ENCODE measurements around the gene RMRP.
A peak's percentile ranks its signal among the peaks of the same experiment; 100 is the strongest.

RMRP gene

GRCh38 chr9:35690614-35691333 lies 33.0 kb upstream of the RMRP start:
- peak; percentile 74 for DNase-seq (ENCODE audit: extremely low read depth, low read depth)
- no peak for TF ChIP-seq CTCF (IDR thresholded peaks at IDR 0.05; ENCODE audit: low read depth, low read length)

GRCh38 chr9:35690294-35690613 lies 32.4 kb upstream of the RMRP start:
- DNase-seq (ENCODE audit: extremely low read depth, low read depth): no peak

GRCh38 chr9:35689542-35690293 lies 31.9 kb upstream of the RMRP start, which contains the start of gene TPM2:
TPM2 (minus strand) TSS chr9:35689925; CDS start chr9:35689817, 108 bp downstream.
- TF ChIP-seq CTCF (IDR thresholded peaks at IDR 0.05; ENCODE audit: low read depth, low read length): no peak
- peak; percentile 76 for DNase-seq (ENCODE audit: extremely low read depth, low read depth)

More at GRCh38 chr9:35690294-35690613, 32.4 kb upstream of the RMRP start:
- TF ChIP-seq CTCF (IDR thresholded peaks at IDR 0.05; ENCODE audit: low read depth, low read length): no peak

GRCh38 chr9:35688558-35689541 lies 31.0 kb upstream of the RMRP start:
- no peak for DNase-seq (ENCODE audit: extremely low read depth, low read depth)
- no peak for TF ChIP-seq CTCF (IDR thresholded peaks at IDR 0.05; ENCODE audit: low read depth, low read length)

GRCh38 chr9:35687972-35688557 lies 30.2 kb upstream of the RMRP start:
- TF ChIP-seq CTCF (IDR thresholded peaks at IDR 0.05; ENCODE audit: low read depth, low read length): no peak

GRCh38 chr9:35687306-35687705 lies 29.5 kb upstream of the RMRP start:
- DNase-seq (ENCODE audit: extremely low read depth, low read depth): no peak
- no peak for TF ChIP-seq CTCF (IDR thresholded peaks at IDR 0.05; ENCODE audit: low read depth, low read length)

More at GRCh38 chr9:35687972-35688557, 30.2 kb upstream of the RMRP start:
- DNase-seq (ENCODE audit: extremely low read depth, low read depth): no peak

Measured in AG09319 (cell line).